Measurements from ENCODE around the gene TBC1D2B.

Gene TBC1D2B

GRCh38 chr15:78054966-78055365, 22.5 kb downstream of the TBC1D2B start:
- DNase-seq (ENCODE audit: low read depth in 2 of 2) = no peak

GRCh38 chr15:78054518-78054917, 23.0 kb downstream of the TBC1D2B start:
- DNase-seq (ENCODE audit: low read depth in 2 of 2) = no peak

GRCh38 chr15:78052545-78052944, 25.0 kb downstream of the TBC1D2B start:
- no peak for DNase-seq (ENCODE audit: low read depth in 2 of 2)

GRCh38 chr15:78052001-78052401, 25.5 kb downstream of the TBC1D2B start:
- no peak for DNase-seq (ENCODE audit: low read depth in 2 of 2)

- no peak for DNase-seq (ENCODE audit: low read depth in 2 of 2)
Measured at GRCh38 chr15:78051596-78051995, 25.9 kb downstream of the TBC1D2B start.

GRCh38 chr15:78050826-78051225, 26.7 kb downstream of the TBC1D2B start:
- DNase-seq (ENCODE audit: low read depth in 2 of 2) = no peak

GRCh38 chr15:78050441-78050809, 27.1 kb downstream of the TBC1D2B start:
- DNase-seq (ENCODE audit: low read depth in 2 of 2) = no peak

- peak; percentile 48 to 64 for DNase-seq (ENCODE audit: low read depth in 2 of 2)
Measured at GRCh38 chr15:78049691-78050440, 27.6 kb downstream of the TBC1D2B start.

GRCh38 chr15:78048628-78048920, 28.9 kb downstream of the TBC1D2B start:
- no peak for DNase-seq (ENCODE audit: low read depth in 2 of 2)

GRCh38 chr15:78047761-78048627, 29.5 kb downstream of the TBC1D2B start:
- no peak for DNase-seq (ENCODE audit: low read depth in 2 of 2)

GRCh38 chr15:78046796-78047341, 30.6 kb downstream of the TBC1D2B start:
- no peak for DNase-seq (ENCODE audit: low read depth in 2 of 2)

GRCh38 chr15:78045189-78045588, 32.3 kb downstream of the TBC1D2B start:
- no peak for DNase-seq (ENCODE audit: low read depth in 2 of 2)

- DNase-seq (ENCODE audit: low read depth in 2 of 2) = no peak
Measured at GRCh38 chr15:78044407-78045155, 32.9 kb downstream of the TBC1D2B start.

GRCh38 chr15:78041946-78042345, 35.6 kb downstream of the TBC1D2B start:
- no peak for DNase-seq (ENCODE audit: low read depth in 2 of 2)

- no peak for DNase-seq (ENCODE audit: low read depth in 2 of 2)
Measured at GRCh38 chr15:78040653-78041244, 36.8 kb downstream of the TBC1D2B start.

GRCh38 chr15:78038585-78039247, 38.8 kb downstream of the TBC1D2B start:
- no peak for DNase-seq (ENCODE audit: low read depth in 2 of 2)

- DNase-seq (ENCODE audit: low read depth in 2 of 2) = no peak
Measured at GRCh38 chr15:78037779-78038305, 39.7 kb downstream of the TBC1D2B start.

- DNase-seq (ENCODE audit: low read depth in 2 of 2) = no peak
Measured at GRCh38 chr15:78037328-78037727, 40.2 kb downstream of the TBC1D2B start.

GRCh38 chr15:78035861-78036476, 41.5 kb downstream of the TBC1D2B start:
- DNase-seq (ENCODE audit: low read depth in 2 of 2) = no peak

GRCh38 chr15:78035321-78035751, 42.2 kb downstream of the TBC1D2B start:
- no peak for DNase-seq (ENCODE audit: low read depth in 2 of 2)

Measured in stimulated activated CD4-positive, alpha-beta T cell treated with anti-CD3 and anti-CD28 coated beads, Interleukin-12 subunit alpha, Interleukin-12 subunit beta, amount 100 ng/mL, for 24 hours (primary cell).